NB4 (cell line): Measurements from ENCODE around the gene NEU1.

Experiments used
- MYC ChIP-seq: IDR thresholded peaks from 2 replicates; pipeline ENCODE4 v1.6.1; 2011; ENCODE audit warnings: low read depth, low read length
- POLR2A ChIP-seq: IDR thresholded peaks from 2 replicates; pipeline ENCODE4 v1.6.1; 2011; ENCODE audit warnings: mild to moderate bottlenecking; ENCODE audit not compliant: insufficient read length; ENCODE audit errors: extremely low read depth

DNA sequence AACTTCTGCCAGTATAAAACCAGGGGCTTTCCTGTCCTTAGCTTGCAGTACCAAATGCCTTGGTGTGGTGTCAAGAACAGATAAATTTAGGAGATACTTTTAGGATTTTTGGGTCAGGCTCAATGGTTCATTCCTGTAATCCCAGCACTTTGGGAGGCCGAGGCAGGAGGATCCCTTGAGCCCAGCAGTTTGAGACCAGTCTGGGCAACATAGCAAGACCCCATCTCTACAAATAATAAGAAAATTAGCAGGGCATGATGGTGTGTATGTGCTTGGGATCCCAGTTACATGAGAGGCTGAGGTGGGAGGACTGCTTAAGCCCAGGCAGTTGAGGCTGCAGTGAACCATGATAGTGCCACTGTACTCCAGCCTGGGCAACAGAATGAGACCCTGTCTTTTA, 42.4 kb upstream of the NEU1 start:
- TF ChIP-seq MYC (no peak), POLR2A (no peak)
